Stimulated activated CD4-positive, alpha-beta T cell treated with anti-CD3 and anti-CD28 coated beads, Interleukin-15, amount 100 ng/mL, for 1 hour (primary cell): ENCODE results near the gene A2M.

Experiments used
- DNase-seq, 2 donors: peaks; one replicate each; pipeline ENCODE4 v3.0.0-alpha.2; 2020; ENCODE audit warnings: low read depth in 1 of 2, low spot score in 1 of 2

A2M gene

DNA sequence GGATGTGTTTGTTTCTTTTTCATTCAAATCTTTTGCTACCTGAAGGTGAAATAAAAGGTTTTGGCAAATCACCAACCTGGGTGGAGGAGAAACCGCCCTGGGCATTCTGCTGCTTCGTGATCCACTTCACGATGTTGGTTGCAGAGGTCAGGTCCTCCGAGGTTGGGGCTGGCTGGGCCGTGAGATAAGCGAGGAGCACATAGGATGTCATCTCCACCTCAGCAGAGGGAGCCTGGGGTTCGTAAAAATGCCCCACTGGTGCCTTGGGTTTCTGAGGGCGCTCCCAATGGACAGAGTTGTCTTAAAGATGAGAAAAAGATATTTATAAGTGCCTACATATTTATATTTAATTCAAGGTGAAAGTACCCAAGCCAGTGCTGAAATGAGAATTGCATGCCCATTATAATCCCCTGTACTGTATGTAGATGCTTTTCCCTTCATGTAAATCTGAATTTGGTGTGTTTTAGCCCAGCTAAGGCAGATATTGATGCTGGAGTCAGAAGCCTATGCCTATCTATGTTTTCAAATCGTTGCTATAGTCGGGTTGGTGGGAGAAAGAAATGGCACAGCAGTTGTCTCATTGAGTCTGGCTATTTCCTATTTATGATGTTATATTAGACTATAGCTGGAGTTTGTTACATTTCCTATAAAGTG lies 41.1 kb downstream of the A2M start:
- DNase-seq: no peak

GRCh38 chr12:9073076-9073475 lies 42.6 kb downstream of the A2M start:
- no peak for DNase-seq

GRCh38 chr12:9072481-9073038 lies 43.2 kb downstream of the A2M start:
- DNase-seq: no peak

- no peak for DNase-seq
Observed at GRCh38 chr12:9071969-9072368, 43.8 kb downstream of the A2M start.

DNA sequence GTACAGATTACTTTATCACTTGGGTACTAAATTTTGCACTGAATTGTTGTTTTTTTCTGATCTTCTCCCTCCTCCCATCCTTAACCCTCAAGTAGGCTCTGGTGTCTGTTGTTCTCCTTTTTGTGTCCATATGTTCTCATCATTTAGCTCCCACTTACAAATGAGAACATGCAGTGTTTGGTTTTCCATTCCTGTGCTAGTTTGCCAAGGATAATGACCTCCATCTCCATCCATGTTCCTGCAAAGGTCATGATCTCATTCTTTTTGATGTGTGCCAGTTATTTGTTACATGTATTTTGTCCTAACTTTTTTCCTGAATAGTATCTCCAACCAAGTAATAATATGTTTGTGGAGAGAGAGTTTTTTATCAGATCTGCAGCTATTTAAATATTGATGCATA lies 44.2 kb downstream of the A2M start:
- no peak for DNase-seq

DNA sequence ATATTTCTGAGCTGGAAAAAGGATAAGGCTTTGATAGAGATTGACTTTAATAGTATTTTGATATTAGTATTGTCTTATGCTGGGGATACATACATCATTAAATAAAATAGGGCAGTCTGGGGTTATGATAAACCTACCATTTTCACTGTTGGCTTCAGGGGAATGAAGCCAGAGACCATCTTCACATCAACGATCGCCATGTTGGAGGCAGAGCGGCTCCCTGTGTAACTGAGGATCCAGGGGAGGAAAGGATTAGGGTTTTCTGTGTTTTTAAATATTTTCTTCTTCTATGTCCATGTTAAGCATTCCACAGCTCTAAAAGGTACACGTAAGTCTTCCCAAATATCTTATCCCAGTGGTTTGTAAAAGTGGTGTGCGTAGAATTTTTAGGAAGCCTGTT lies 45.4 kb downstream of the A2M start:
- no peak for DNase-seq

DNA sequence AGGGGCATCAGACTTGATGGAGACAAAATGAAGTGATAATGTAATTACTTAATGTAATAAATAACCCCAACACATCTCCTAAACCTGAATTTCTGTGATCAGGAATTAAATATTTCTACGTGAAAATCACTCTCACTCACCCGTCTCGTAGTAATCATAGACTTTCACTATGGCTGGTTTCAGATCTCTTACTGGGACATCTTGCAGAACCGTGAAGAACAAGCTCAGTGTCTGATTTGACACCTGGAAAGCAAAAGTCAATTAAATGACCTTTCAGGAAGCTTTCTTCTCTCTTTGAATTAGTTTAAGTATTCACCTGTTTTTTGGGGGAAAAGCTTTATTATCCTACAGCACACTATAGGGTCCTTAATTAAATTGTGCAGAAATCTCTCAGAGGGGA lies 47.1 kb downstream of the A2M start:
- no peak for DNase-seq

DNA sequence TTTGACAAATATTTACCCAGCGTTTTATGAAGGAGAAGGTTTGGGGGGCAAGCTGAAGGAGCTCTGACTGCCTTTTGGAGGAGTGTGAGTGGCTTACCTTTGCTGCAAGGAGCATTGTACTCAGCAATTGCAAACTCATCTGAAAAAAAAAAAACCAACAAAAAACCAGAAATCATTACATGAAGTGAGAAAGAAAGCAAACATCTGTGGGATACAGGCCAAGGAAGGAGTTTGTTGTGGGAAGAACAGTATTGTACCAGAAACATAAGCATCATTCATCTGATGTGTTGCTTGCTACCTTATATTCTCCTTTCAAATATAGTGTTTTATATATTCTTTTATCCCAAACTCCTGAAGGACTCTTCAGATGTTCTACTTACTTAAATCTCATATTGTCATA lies 47.6 kb downstream of the A2M start:
- no peak for DNase-seq

DNA sequence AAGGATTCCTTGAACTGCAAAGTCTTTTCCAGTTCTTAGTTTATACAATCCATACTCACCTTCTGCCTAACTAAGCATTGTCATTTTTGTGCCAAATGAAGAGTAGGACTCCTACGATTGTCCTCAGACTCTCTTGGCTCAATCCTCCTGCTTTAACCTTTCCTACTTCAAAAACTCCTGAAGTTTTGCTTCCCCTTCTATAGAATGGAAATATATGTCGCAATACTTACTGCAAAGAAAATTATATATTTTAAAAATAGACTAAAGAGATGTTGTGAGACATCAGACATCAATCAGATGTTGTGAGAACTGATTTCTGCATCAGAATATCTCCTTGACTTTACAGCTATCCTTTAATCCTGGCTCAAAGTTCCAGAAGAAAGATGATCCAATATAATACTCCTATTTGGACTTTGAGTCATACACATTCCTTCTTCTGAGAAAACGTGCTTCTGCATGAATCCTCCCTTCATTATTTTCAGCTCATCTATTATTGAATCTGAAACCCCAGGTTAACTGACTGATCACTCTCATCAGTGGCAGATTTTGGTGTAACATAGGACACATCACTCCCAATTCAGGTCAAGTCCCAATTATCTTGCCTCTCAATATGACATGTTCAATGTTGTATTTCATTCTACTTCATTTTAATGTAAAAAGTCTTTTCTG lies 48.8 kb downstream of the A2M start:
- DNase-seq: no peak

- no peak for DNase-seq
Observed at GRCh38 chr12:9066183-9066623, 49.5 kb downstream of the A2M start.

GRCh38 chr12:9065607-9065856 lies 50.2 kb downstream of the A2M start:
- no peak for DNase-seq

DNA sequence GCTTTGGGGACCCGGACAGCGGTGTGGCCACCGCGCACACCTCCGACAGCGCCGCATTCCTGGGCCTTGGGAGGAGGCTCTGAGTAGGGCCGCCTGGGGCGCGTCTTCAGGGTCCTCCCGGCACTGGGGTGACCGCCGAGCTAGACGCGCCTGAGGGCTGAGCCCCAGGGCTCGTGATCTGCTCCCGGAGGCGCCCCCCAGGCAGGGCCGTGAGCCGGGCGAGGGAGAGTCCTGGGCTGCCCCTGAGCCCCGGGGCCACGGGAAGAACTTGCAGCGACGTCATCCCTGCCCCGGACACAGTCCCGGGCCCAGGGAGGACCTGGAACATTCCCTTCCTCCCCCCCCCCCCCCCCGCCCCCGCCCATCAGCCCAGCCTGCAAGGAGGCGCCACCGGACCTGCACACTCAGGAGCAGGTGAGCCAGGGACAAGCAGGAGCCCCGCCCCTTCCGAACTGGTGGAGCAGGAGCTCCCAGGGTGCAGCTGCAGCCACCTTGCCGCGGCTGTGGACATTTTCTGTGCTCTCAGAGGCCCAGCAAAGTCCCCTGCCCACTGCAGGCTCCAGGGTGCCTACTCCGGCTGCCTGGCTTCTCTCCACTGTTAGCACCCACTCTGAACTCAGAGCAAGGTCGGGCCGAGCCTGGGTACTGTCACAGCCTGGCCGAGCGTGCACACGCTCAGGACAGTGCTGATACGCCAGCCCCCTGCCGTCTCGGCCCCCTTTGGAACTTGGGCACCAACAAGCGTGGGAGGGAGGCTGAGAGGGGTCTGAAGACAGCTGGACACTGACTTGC lies 50.7 kb downstream of the A2M start:
- DNase-seq: no peak

- DNase-seq: peak in 1 of 2 donors; percentile 37
Observed at GRCh38 chr12:9064201-9064814, 51.4 kb downstream of the A2M start.

DNA sequence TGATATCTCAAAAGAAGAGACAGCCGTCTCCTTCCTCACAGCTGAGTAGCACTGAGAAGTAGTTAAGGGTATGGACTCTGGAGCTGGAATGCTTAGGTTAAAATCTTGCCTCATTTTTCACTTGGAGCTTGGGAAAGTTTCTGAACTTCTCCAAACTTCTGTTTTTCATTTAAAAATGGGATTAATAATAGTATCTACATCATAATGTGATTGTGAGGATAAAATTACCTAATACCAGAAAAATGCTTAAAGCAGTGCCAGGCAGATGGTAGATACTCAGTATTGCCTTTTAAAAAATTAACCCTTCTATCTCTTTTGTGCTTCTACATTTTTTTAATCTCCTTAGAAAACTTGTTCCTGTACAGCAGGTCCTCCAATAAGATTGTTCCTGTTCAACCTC lies 63.1 kb downstream of the A2M start:
- DNase-seq: no peak

GRCh38 chr12:9051158-9051550 lies 64.6 kb downstream of the A2M start:
- no peak for DNase-seq

DNA sequence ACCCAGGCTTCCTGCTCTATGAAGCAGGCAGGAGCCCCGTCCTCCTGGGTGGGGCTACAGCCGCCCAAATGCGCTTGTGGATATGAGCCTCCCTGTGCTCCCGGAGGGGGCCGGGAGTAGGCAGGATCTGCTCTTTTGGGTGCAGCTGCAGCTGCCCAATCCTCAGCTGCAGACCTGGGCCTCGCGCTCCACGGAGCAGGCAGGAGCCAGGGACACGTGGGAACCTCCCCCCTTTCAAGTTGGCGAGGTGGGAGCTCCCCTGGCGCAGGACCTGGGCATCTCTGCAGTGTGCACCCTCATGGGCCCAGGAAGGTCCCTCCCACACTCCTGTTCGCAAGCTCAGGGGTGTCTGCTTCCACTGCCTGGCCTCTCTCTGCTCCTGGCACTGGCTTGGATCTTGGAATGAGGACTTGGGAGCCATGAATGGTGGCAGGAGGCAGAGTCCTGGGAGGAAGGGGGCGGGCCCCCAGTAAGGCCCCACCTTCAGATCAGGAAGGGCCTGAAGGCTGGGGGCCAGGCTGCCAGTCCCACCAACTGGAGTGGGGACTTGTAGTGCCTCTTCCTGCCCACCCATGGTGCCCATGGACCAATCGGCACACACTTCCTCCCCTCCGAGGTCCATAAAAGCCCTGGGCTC lies 65.1 kb downstream of the A2M start:
- DNase-seq: no peak

GRCh38 chr12:9049520-9050133 lies 66.1 kb downstream of the A2M start:
- DNase-seq: no peak

DNA sequence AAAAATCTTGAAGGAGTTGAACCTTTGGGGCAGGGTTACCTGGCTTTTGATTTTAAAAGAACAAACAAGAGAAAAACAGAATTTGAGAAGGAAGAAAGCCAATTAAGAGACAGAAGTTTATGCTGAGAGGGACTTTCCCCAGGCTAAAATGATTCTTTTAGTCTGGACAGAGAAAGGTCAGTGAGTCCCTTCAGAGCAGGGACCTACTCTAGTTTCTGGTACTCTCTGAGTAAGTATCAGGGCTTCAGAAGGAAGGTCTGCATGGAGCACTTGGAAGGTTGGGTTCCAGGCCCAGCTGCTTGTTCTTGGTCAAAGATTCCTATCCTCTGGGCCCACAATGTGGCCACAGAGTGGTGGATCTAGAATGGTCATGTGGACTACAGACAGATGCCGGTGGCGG lies 66.8 kb downstream of the A2M start:
- no peak for DNase-seq

GRCh38 chr12:9047105-9047504 lies 68.6 kb downstream of the A2M start:
- DNase-seq: no peak

DNA sequence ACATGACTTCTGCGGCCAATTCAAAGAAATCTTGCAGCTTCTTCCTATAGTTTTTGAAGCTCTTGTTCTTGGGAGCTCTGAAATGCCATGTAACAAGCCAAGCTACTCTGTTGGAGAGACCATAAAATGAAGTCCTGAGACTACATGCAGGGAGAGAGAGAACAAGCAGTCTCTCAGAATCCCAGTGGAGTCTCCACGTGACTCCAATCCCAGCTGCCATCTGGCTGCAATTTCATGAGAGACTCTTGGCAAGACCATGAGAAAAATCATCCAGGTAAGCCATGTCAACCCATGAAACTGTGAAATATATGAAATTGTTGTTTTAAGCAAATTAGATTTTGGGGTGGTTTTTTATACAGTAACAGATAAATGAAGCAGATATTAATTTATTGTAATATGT lies 72.0 kb downstream of the A2M start:
- no peak for DNase-seq

GRCh38 chr12:9041321-9041720 lies 74.4 kb downstream of the A2M start:
- DNase-seq: no peak
